HG02798 (cell line): ENCODE measurements around the gene CARNS1.

ENCODE experiments used
- ATAC-seq: cut with Tn5 transposase; IDR thresholded peaks from one replicate; pipeline ENCODE4 v1.9.1; 2021; ENCODE audit warnings: mild to moderate bottlenecking; ENCODE audit not compliant: unreplicated experiment, poor library complexity

CARNS1 gene

GRCh38 chr11:67409261-67409666 lies 6.2 kb upstream of the CARNS1 start:
- ATAC-seq: peak; percentile 42

- ATAC-seq: no peak
Observed at GRCh38 chr11:67409781-67410368, 5.6 kb upstream of the CARNS1 start.

- ATAC-seq: no peak
Observed at GRCh38 chr11:67410369-67410831, 5.1 kb upstream of the CARNS1 start.

GRCh38 chr11:67410984-67411784 lies 4.3 kb upstream of the CARNS1 start:
- ATAC-seq: no peak

GRCh38 chr11:67411785-67412152 lies 3.7 kb upstream of the CARNS1 start:
- ATAC-seq: no peak

GRCh38 chr11:67412495-67413179 lies 2.8 kb upstream of the CARNS1 start:
- no peak for ATAC-seq

- ATAC-seq: no peak
Observed at GRCh38 chr11:67413266-67413849, 2.1 kb upstream of the CARNS1 start.

GRCh38 chr11:67416416-67417335 lies 1.2 kb downstream of the CARNS1 start:
- no peak for ATAC-seq

- no peak for ATAC-seq
Observed at GRCh38 chr11:67417425-67417824, 1.9 kb downstream of the CARNS1 start.

- ATAC-seq: no peak
Observed at GRCh38 chr11:67418476-67419281, 3.2 kb downstream of the CARNS1 start.

GRCh38 chr11:67419325-67420049 lies 4.0 kb downstream of the CARNS1 start:
- ATAC-seq: no peak

- ATAC-seq: no peak
Observed at GRCh38 chr11:67420147-67420645, 4.7 kb downstream of the CARNS1 start.

- ATAC-seq: peak; percentile 90
Observed at GRCh38 chr11:67420646-67421429, 5.4 kb downstream of the CARNS1 start.

GRCh38 chr11:67421430-67422031 lies 6.1 kb downstream of the CARNS1 start:
- ATAC-seq: no peak

GRCh38 chr11:67422891-67423290 lies 7.4 kb downstream of the CARNS1 start:
- no peak for ATAC-seq

- ATAC-seq: no peak
Observed at GRCh38 chr11:67423466-67423865, 8.0 kb downstream of the CARNS1 start.
